Peyer's patch (tissue), 4 donors: ENCODE data around the gene ANKUB1. TPM values are rescaled to one million over a fixed set of nuclear protein-coding genes. Genes with fewer than 3 reads are reported as not detected.

Experiments
- DNase-seq, 3 donors: peaks; one replicate each; pipeline ENCODE4 v3.0.0-alpha.2; 2017 to 2019
- H3K27ac ChIP-seq, 4 donors: fragments of 200-600 bp; sonication (generic); one replicate each; pipeline ENCODE4 v1.5.1; 2016 to 2019
- H3K27me3 ChIP-seq, 2 donors: fragments of 200-600 bp; sonication (generic); one replicate each; pipeline ENCODE4 v1.5.1; 2019
- H3K36me3 ChIP-seq, 3 donors: fragments of 200-600 bp; sonication (generic); one replicate each; pipeline ENCODE4 v1.5.1; 2016 to 2019
- H3K4me1 ChIP-seq, 4 donors: fragments of 200-600 bp; sonication (generic); one replicate each; pipeline ENCODE4 v1.5.1; 2016 to 2019
- H3K4me3 ChIP-seq, 4 donors: fragments of 200-600 bp; sonication (generic); 1 replicate in 3 of 4; 2 replicates in 1 of 4; pipeline ENCODE4 v1.5.1; 2016 to 2019; ENCODE audit warnings: mild to moderate bottlenecking in 1 of 4
- H3K9me3 ChIP-seq, 4 donors: fragments of 200-600 bp; sonication (generic); one replicate each; pipeline ENCODE4 v1.5.1; 2016 to 2019; ENCODE audit warnings: mild to moderate bottlenecking in 1 of 4
- POLR2A ChIP-seq, 2 donors: fragments of 450-650 bp; IDR thresholded peaks; one replicate each; pipeline ENCODE4 v1.5.1; 2017; ENCODE audit warnings: antibody characterized with exemption in 2 of 2, mild to moderate bottlenecking in 2 of 2, moderate library complexity in 2 of 2
- total RNA-seq, 4 donors: library from RNA; depleted of rRNA; stranded (reverse); fragments of >200 nt; gene quantifications; one replicate each; pipeline ENCODE4 v1.1.0, GENCODE V29; 2016
- TF ChIP-seq, protein P1 (sequence below), 6 experiments: fragments of 450-650 bp in 4 of 6; fragments of 200-600 bp in 2 of 6; sonication (generic) in 1 of 6; IDR thresholded peaks; one replicate each; pipeline ENCODE4 v1.5.1; 2017 to 2019; ENCODE audit warnings: antibody characterized with exemption in 6 of 6, mild to moderate bottlenecking in 3 of 6, moderate library complexity in 1 of 6

Gene ANKUB1
- total RNA-seq, 4 donors from 2014 or later = not detected

DNA sequence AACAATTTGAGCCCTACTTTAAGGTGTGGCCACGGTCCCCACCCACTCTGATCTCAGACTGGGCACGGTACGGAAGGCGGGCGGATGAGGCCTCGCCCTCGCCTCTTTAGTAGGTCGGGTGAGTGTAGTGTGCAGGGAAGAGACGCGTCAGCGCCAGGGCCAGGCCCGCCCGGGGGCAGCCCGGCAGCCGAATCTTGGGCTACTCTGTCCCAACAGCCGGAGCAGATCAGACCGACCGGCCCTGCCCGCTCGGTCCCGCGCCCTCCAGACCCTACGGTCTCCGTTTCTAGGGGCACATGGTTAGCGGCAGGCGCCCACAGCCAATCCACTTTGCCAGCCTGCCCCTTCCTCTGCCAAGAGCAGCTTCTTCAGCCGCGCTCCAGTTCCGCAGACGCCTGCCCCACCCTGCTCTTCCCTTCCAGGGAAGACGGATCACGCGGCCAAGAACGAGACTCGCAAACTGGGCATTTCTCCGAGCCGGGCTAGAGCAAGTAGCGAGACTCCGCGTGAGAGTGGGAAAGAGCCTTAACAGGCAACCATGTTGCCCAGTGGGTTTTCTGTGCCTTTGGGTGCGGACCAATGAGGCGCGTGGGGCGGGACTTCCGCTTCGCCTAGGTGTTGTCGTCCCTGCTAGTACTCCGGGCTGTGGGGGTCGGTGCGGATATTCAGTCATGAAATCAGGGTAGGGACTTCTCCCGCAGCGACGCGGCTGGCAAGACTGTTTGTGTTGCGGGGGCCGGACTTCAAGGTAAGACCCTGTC, 20.4 kb upstream of the ANKUB1 start, which contains the start of gene RNF13:
TSS of gene RNF13 (plus strand) at position 610 of the 761 bp plus-strand sequence. CDS start 32,812 bp downstream, outside the sequence.
- Histone ChIP-seq H3K36me3 (no peaks in the 10 kb centered on the region), H3K4me1 (peaks cover 0 to 28% (median 10%) of the 10 kb centered on the region in 4 donors), H3K4me3 (peak within 1 kb of the TSS; percentile 60 to 90 (median 74)), H3K27me3 (no peaks in the 10 kb centered on the region), H3K9me3 (no peaks in the 10 kb centered on the region), H3K27ac (peak within 1 kb of the TSS; percentile 92 to 98 (median 98))
- peak; percentile 96 to 99 (median 97) for DNase-seq
- TF ChIP-seq, protein P1, sequence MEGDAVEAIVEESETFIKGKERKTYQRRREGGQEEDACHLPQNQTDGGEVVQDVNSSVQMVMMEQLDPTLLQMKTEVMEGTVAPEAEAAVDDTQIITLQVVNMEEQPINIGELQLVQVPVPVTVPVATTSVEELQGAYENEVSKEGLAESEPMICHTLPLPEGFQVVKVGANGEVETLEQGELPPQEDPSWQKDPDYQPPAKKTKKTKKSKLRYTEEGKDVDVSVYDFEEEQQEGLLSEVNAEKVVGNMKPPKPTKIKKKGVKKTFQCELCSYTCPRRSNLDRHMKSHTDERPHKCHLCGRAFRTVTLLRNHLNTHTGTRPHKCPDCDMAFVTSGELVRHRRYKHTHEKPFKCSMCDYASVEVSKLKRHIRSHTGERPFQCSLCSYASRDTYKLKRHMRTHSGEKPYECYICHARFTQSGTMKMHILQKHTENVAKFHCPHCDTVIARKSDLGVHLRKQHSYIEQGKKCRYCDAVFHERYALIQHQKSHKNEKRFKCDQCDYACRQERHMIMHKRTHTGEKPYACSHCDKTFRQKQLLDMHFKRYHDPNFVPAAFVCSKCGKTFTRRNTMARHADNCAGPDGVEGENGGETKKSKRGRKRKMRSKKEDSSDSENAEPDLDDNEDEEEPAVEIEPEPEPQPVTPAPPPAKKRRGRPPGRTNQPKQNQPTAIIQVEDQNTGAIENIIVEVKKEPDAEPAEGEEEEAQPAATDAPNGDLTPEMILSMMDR (IDR thresholded peaks at IDR 0.05) = no peak
- TF ChIP-seq POLR2A (IDR thresholded peaks at IDR 0.05) = peak; percentile 83 to 86

DNA sequence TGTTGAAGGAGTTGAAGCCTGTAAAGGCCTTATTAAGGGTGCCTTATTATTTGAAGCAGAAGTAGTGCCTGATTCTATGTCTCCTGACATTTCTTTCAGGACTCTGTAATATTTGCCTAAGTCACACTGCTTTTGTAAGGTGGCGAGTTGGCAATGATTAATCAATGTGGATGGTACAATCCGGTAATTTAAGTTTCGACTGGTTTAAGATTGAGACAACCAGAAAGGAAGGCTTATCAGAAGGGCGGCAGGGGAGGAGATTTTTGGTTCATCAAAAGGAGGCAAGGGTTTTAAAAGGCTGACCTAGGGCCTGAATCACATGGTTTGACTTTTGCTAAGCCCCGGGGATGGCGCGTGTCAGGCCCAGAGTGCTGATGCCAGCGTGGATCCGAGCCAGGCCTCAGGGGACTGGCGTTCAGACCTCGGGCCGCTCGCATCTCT, 19.8 kb upstream of the ANKUB1 start:
- no peaks in the 10 kb centered on the region for H3K9me3 ChIP-seq
- peaks cover 0 to 28% (median 10%) of the 10 kb centered on the region in 4 donors for H3K4me1 ChIP-seq
- peak overlapping the region; percentile 60 to 90 (median 74) for H3K4me3 ChIP-seq
- no peaks in the 10 kb centered on the region for H3K36me3 ChIP-seq
- no peak for TF ChIP-seq POLR2A (IDR thresholded peaks at IDR 0.05)
- TF ChIP-seq, protein P1 (IDR thresholded peaks at IDR 0.05) = no peak
- DNase-seq = no peak
- H3K27ac ChIP-seq = peak overlapping the region; percentile 92 to 98 (median 98)
- H3K27me3 ChIP-seq = no peaks in the 10 kb centered on the region

DNA sequence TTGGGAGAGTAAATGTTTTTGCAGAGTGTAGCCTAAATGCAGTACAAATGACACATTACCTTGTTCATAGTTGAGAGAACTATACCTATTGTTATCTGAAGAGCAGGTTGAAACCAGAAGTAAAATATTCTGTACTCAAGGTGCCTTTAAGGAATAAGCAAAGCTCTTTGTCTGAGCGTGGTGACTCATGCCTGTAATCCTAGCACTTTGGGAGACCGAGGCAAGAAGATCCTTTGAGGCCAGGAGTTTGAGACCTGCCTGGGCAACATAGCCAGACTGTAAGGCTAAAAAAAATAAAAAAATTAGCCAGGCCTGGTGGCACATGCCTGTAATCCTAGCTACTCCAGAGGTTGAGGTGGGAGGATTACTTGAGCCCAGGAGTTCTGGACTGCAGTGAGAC, 18.5 kb upstream of the ANKUB1 start:
- Histone ChIP-seq H3K27ac (no peak overlapping the region), H3K36me3 (no peaks in the 10 kb centered on the region)
- TF ChIP-seq, protein P1 (IDR thresholded peaks at IDR 0.05) = no peak
- no peak for TF ChIP-seq POLR2A (IDR thresholded peaks at IDR 0.05)

DNA sequence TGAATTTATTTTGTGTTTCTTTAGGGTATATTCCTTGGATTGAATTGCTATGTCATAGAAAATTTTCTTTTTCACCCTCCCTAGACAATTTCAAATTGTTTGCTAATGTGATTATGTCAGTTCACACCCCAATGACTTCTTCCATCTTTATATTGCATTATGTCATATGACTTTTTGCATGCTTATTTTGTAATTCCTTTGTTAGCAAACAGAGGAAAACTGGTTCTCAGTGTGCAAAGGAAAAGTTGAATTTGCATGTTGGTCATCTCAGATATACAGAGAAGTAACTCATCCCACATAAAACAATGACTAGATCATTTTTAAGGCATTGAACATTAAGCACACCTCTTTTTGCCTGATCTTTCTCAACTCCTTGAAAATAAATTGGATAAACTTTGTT, 17.3 kb upstream of the ANKUB1 start:
- no peak for DNase-seq
- peaks cover 0 to 12% (median 4%) of the 10 kb centered on the region in 4 donors for H3K4me1 ChIP-seq
- H3K36me3 ChIP-seq = no peaks in the 10 kb centered on the region
- H3K4me3 ChIP-seq = no peak overlapping the region
- H3K27ac ChIP-seq = no peak overlapping the region
- H3K9me3 ChIP-seq = no peaks in the 10 kb centered on the region
- TF ChIP-seq, protein P1 (IDR thresholded peaks at IDR 0.05) = no peak
- TF ChIP-seq POLR2A (IDR thresholded peaks at IDR 0.05) = no peak
- no peaks in the 10 kb centered on the region for H3K27me3 ChIP-seq

More for the DNA sequence above, 18.5 kb upstream of the ANKUB1 start:
- Histone ChIP-seq H3K9me3 (no peaks in the 10 kb centered on the region), H3K4me3 (no peak overlapping the region), H3K4me1 (peaks cover 0 to 23% (median 10%) of the 10 kb centered on the region in 4 donors), H3K27me3 (no peaks in the 10 kb centered on the region)
- no peak for DNase-seq

DNA sequence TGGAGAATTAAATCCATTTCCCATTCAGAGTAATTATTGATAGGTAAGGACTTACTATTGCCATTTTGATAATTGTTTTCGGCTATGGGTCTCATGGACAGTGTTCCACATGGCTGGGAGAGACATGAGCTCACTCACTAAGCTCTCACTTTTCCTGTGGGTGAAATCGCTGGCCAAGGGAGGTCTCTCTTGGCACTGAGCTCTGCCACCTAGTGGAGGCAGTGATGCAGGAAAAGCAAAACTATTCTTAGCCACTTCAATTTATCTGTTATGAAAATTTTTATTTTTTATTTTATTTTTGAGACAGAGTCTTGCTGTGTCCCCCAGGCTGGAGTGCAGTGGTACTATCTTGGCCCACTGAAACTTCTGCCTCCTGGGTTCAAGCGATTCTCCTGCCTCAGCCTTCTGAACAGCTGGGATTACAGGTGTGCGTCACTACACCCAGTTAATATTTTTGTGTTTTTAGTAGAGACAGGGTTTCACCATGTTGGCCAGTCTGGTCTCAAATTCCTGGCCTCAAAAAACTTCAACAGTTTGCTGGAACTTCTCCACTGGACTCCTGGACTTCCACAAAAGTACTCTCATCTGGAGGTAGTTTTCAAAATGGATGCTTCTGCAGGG, 16.0 kb upstream of the ANKUB1 start:
- H3K4me3 ChIP-seq = no peak overlapping the region
- H3K4me1 ChIP-seq = peaks cover 0 to 5% (median 2%) of the 10 kb centered on the region in 4 donors
- no peaks in the 10 kb centered on the region for H3K27me3 ChIP-seq
- no peaks in the 10 kb centered on the region for H3K9me3 ChIP-seq
- no peaks in the 10 kb centered on the region for H3K36me3 ChIP-seq
- no peak for TF ChIP-seq POLR2A (IDR thresholded peaks at IDR 0.05)
- TF ChIP-seq, protein P1 (IDR thresholded peaks at IDR 0.05) = peak; percentile 43 to 87 (median 62)
- DNase-seq = peak; percentile 53 to 88 (median 70)
- H3K27ac ChIP-seq = no peak overlapping the region
